Caki2 (cell line): ENCODE data around the gene MRPL43. TPM values are rescaled to one million over a fixed set of nuclear protein-coding genes. Genes with fewer than 3 reads are reported as not detected.
A peak's percentile ranks its signal among the peaks of the same experiment; 100 is the strongest.

Source experiments
- DNase-seq: peaks from one replicate; pipeline ENCODE4 v3.0.0-alpha.2; 2015; ENCODE audit warnings: low read depth
- in situ Hi-C: cut with HindIII; loops from 2 replicates; pipeline ENCODE4 v1.10.0; 2016; ENCODE audit warnings: low sequenced_read_pairs, low pct_unique_long_range_greater_than_20kb, mixed read lengths
- total RNA-seq: library from RNA; depleted of rRNA; stranded (reverse); fragments of >200 nt; shearing (Covaris generic); gene quantifications from 2 replicates; pipeline ENCODE4 v1.2.3, GENCODE V29; 2014; ENCODE audit warnings: low replicate concordance

The MRPL43 gene
- total RNA-seq, 1 experiment from 2014 or later = 123 TPM

DNA sequence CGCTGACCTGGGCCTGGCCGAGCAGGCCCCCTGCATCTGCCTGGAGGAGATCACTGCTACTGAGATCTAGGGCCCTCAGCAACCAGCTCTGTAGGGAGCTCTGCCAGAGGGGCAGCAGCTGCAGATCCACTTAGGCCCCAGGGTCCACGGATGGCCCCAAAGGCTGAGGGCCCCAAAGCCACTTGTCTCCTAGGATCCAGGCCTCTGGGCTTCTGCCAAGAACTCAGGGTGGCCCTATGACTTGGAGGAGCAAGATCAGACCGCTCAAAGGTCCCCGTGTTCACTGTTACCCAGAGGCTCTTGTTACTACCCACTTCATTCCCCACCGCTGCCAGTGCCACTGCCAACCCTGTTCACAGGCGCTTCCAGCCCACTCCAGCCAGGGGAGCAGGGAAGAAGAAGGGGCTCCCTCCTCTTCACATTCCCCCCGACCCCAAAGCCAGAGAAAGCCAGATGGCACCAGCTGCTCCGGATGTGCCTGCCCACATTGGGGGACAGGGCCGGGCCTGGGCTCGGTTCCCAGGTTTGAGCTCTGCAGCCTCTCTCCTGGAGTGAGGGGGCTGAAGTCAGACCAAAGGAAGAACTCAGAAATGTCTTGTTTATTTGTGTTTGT, 19.9 kb upstream of the MRPL43 start:
- DNase-seq = no peak
- in situ Hi-C loops = no loop called here

DNA sequence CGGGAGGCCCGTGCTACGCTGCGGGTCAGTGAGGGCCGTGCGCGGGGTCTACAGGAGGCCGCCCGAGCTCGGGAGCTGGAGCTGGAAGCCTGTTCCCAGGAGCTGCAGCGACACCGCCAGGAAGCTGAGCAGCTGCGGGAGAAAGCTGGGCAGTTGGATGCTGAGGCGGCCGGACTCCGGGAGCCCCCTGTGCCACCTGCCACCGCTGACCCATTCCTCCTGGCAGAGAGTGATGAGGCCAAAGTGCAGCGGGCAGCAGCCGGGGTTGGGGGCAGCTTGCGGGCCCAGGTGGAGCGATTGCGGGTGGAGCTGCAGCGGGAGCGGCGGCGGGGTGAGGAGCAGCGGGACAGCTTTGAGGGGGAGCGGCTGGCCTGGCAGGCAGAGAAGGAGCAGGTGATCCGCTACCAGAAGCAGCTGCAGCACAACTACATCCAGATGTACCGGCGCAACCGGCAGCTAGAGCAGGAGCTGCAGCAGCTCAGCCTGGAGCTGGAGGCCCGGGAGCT, 19.3 kb upstream of the MRPL43 start:
- in situ Hi-C loops = no loop called here
- DNase-seq = no peak

DNA sequence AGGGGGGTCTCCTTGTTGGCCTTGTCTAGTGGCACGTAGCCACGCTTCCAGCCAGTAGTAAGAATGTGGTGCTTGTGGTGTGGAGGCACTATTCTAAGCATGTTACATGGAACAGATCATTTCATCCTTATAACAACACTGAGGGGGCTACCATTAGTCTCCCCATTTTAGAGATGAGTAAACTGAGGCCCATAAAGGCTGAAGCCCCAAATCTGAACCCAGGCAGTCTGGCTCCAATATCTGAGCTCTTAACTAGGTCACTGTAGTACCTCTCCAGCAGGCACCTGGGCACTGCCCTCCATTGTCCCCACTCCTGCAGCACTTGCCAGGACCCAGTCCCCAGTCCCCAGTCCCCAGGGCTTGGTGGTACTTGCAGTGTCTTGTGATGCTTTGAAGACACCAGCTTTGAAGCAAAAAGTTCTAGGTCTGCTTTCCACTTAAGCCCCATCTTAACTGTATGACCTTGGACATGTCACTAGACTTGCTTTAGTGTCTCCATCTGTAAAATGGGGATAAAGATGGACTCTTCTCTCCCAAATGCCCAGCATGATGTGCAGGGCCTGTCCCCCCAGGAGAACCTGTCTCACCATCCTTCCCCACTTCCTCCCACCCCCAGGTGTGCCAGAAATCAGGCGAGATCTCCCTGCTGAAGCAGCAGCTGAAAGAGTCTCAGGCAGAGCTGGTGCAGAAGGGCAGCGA, 18.7 kb upstream of the MRPL43 start:
- in situ Hi-C loops = no loop called here
- no peak for DNase-seq

DNA sequence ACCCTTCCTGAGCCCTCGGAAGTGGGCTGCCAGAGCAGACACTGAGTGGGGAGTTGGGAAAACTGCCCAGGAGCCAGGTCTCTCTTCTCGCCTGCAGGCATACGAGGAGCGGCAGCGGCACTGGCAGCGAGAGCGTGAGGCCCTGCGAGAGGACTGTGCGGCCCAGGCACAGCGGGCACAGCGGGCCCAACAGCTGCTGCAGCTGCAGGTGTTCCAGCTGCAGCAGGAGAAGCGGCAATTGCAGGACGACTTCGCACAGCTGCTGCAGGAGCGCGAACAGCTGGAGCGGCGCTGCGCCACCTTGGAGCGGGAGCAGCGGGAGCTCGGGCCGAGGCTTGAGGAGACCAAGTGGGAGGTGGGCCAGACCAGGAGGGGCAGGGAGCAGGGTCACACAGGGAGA, 18.1 kb upstream of the MRPL43 start:
- in situ Hi-C loops = no loop called here
- DNase-seq = no peak

DNA sequence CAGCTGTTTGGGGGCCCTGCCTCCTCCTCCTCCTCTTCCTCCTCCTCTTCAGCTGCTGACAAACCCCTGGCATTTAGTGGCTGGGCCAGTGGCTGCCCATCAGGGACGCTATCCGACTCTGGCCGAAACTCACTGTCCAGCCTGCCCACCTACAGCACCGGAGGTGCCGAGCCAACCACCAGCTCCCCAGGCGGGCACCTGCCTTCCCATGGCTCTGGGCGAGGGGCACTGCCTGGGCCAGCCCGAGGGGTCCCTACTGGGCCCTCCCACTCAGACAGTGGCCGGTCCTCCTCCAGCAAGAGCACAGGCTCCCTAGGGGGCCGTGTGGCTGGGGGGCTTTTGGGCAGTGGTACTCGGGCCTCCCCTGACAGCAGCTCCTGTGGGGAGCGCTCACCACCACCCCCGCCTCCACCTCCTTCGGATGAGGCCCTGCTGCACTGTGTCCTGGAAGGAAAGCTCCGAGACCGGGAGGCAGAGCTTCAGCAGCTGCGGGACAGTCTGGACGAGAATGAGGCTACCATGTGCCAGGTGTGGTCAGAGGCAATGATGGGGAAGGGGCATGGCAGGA, 16.4 kb upstream of the MRPL43 start:
- in situ Hi-C loops = no loop called here
- DNase-seq = no peak

DNA sequence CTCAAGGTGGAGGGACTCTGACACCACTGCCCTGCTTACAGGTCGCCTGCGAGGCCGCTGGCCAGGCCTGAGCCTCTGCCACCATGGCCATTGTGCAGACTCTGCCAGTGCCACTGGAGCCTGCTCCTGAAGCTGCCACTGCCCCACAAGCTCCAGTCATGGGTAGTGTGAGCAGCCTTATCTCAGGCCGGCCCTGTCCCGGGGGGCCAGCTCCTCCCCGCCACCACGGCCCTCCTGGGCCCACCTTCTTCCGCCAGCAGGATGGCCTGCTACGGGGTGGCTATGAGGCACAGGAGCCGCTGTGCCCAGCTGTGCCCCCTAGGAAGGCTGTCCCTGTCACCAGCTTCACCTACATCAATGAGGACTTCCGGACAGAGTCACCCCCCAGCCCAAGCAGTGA, 15.2 kb upstream of the MRPL43 start:
- in situ Hi-C loops = no loop called here
- DNase-seq = no peak

DNA sequence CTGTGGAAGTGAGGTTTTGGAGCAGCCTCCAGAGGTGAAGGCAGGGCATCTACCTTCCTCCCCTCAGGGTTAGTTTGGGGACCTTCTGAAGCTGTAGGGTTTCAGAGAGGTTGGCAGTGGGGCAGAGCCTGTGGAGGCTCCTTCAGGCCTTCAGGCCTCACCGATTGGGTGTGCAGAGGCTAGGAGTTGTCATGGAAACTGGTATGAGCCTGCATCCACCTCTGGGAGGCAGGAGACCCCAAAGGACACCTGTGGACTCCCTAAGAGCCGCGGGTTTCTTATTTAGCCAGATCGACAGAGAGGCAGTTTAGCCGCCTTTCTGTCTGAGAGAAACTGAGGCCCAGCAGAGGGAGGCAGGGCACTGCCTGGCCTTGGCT, 14.3 kb upstream of the MRPL43 start:
- in situ Hi-C loops = no loop called here

DNA sequence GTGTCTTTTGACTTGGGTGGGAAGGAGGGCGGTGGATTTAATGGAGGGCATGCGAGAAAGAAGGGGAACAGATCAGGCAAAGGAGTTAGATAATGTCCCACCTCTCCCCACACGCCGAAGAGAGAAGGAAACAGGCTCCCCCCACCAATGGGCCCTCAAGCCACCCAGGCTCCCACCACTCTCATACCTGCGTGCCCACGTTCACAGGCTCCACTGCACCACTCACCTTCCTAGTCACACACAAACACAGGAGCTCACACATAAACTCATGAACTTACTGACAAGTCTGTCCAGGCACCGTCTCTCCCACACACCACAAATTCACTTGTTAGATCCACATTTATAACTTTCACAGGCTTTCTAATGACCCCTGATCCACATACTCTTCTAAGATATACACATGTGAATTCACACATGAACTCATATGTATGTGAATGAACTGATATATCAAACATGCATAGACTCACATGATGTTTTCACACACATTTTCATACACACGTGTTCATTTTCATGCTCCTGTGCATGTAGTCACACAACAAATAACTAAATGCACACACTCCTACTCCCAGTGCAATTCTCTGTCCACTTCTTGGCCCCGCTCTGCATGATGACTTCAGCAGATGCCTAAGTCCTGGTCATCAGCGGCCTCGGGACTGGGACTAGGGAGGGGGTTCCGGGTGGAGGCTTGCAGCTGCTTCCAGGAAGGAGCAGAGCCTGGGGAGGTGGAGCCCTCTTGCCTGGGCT, 13.8 kb upstream of the MRPL43 start:
- DNase-seq = peak; percentile 43
- in situ Hi-C loops = no loop called here

More for the DNA sequence above, 14.3 kb upstream of the MRPL43 start:
- DNase-seq = no peak

DNA sequence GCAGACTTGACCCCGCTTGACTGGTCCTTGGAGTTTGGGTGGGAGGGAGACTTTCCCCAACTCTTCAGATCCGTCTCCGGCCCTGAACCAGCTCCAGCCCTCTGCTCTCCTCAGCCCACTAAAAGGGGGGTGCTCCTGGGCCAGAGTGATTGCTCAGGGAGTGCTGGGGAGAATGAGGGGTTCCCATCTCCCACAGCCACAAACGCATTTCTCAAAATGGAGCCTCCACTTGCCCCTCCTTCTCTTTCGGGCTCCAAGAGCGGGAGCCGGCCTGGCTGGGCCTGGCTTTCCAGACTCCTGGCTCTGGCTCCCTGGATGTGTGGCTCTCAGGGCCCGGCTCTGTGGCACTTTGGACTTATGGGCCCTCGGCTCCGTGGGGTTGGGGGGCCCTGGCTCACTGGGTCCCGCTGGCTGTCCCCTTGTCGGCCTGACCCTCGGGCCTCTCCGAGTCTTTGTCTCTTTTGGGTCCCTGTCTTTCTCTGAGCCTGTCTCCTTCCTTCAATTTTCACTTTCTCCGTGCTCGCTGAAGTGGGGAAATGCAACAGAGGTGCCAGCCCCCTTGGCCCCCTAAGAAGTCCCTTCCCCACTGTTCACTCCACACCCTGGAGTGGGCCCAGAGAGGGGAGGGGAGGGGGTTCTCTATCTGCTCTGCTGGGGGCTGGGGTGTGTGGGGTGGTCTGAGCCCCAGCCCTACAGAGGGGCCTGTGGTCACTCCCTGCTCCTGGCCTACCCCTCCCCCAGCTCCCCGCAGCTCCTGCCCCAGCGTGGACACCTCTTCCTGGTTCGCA, 13.0 kb upstream of the MRPL43 start:
- in situ Hi-C loops = no loop called here

DNA sequence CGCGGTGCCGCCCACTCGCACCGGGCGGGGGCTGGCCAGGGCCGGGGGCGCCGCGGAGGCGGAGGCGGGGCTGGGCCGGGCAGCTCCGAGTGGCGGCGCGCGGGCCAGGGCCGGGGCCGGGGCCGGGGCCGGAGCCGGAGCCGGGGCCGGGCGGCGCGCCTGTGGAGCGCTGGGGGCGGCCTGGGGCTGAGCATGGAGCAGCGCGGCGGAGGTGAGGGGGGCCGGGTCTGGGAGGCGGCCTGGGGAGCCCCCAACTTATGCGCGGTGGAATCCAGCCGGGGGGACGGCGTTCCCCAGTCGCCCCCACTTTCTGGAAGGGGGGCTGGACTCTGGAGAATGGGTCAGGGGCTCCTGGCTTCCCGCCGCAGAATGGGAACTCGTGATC, 12.4 kb upstream of the MRPL43 start, which contains the start of gene LZTS2:
Gene LZTS2 (plus strand): TSS at position 67 of the 385 bp plus-strand sequence. CDS start 2,731 bp downstream, outside the sequence.
- DNase-seq = no peak
- in situ Hi-C loops = no loop called here

More for the DNA sequence above, 13.0 kb upstream of the MRPL43 start:
- DNase-seq = peak; percentile 33

DNA sequence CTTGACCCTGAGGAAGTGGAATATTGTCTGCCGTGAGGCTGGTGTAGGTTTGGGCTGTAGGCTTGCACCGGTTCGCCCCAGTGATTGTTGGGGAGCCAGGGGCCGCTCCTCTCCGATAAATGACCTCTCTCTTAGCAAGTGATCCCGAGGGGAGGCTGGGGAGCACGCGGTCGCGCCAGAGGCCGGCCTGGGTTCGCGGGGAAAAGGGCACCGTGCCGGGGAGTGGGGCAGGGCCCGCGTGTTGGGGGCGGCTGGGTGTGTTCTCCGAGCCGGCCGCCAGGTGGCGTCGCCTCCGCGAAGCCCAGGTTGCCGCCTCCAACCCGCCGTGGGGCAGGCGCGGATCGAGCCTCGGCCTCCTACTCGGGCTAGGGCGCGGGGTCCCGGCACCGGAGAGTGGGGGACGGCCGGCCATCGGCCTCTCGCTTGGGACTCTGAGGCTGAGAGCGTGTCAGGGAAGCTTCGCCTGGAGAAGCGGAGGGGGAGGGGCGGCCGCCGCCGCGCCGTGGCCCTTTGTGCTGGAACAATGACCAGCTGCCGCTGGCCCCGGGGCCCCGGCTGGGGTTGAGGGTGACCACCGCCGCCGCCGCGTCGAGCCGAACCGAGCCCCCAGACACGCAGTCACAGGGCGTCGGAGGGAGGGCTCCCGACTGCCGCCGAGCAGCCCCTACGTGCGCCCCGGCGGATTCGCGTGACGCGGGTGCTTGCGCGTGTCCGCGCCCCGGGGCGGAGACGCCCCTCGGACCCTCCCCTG, 11.9 kb upstream of the MRPL43 start:
- in situ Hi-C loops = no loop called here

DNA sequence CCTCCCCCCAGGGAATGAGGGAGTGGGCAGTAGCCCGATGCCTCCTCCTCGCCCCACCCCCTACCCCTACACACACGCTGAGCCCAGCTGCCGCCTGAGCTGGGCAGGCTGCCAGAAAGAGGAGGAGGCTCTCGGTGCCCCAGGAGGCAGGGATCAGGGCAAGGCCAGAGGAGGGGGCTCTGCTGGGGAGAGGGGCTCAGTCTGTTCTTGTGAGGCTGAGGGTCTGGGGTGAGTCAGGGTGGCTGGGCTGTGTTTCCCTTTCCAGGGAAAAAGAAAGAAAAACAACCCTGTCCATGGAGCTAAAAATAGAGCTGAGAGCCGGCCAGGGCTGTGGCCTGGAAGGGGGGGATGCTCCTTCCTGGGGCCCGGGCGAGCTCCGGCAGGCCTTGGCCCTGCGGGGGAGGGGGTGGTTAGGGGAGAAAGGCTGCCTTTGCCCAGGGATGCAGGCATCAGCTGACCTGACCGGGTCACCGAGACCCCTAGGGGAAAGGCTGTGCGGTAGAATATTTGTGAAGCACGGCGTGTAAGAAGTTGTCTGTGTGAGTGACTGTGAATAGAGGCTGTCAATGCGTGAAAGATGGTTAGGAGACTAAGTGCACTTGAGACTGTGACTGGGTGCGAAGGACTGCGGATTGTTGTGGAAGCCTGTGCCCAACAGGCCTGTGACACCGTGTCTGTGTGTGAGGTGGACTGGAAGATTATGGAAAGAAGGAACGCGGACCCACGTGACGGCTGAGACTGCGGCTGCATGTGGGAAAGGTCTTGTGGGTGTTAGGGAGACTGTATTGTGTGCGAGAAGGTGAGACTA, 11.1 kb upstream of the MRPL43 start:
- DNase-seq = peak; percentile 85
- in situ Hi-C loops = no loop called here

More for the DNA sequence above, 11.9 kb upstream of the MRPL43 start:
- DNase-seq = peak; percentile 71

DNA sequence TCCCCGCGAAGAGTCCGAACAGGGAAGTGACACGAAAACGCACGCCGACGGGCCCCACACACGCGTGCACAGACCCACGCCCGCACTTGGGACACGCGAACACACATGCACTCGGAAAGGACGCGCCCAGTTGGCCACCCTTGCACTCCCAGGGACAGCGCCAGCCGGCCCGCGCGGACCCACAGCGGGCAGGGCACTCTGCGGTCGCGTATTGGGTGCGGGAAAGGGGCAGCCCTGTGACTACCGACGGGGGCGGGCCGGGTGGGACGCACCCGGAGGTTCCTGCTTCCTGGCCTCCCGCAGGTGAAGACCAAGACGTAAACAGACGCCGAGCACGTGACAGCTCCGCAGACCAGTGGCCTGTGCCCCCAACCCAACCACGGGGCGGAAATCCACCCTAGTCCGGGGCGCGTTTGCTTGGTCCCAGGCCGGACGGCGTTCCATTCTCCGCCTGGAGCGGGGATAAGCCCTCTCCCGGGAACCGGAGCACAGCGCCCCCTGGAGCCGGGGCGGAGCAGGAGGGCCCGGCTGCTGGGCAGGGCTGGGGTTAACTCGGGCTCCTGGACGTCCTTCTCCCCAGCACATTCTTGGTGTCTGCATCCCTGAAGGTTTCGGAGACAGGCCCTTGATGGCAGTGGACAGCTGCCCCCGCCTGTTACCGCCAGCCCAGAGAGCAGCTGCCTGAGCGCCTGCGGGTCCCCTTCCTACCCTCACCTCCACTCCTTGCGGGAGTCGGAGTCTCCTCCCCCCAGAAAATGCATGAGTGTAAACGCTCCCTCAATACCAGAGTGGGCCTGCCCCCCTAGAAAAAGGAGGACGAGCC, 10.3 kb upstream of the MRPL43 start:
- in situ Hi-C loops = no loop called here

DNA sequence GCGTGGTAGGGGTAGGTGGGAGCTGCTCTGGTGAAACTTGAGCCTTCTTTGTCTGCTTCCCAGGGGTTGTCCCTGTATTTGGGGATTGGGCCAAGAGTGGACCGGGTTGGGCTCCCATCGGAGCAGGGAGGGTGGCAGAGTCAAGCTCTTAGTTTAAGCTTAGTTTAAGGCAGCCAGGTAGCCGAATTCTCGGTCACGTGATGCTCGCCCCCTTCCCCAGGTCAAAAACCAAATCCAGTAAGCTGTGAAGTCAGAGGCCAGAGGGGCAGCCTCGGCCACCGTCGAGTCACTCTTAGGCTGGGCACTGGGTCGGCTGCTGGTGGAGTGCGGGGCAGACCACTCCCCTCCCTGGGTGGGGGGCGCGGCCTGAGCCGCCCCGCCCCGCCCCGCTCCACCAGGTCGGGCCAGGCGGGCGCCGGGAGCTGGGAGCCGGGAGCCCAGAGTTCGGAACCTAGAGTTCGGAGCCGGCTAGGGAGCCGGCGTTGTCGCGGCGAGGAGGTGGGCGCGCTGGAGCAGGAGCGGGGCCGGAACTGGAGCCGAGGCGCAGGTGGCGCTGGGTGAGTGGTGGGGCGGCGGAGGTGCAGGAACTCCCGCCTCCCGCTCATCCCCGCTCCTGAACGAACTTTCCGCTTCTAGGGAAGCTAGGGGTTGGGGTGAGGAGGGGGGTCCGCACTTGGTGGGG, 9.5 kb upstream of the MRPL43 start:
- peak; percentile 47 for DNase-seq
- in situ Hi-C loops = no loop called here

More for the DNA sequence above, 10.3 kb upstream of the MRPL43 start:
- DNase-seq = peak; percentile 82

DNA sequence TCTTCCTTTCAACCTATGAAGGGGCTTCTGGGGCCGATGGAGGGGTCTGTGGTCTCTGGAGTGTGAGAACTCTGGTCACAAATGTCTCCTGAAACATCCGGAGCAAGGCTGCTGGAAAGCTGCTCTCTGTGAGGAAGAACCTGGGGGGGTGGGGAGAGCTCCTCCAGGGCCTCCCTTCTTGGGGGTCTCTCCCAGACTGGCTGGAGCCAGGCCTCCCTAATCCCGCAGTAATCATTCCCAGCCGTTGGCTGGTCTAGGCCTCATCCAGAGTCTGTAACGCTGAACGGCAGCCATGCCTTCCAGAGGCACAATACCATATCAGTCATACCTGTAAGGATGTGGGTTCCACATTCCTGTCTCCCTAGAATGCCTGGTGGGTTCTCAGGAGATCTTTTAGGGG, 7.9 kb upstream of the MRPL43 start:
- no peak for DNase-seq
- in situ Hi-C loops = no loop called here
